GM18951 (cell line): ENCODE measurements around the gene TRIM38.
A peak's percentile ranks its signal among the peaks of the same experiment; 100 is the strongest.
"Not testable (repeated sequence)": the region's sequence is repeated elsewhere in the genome, so short reads cannot be mapped to it uniquely, and the experiment has no call there.

Experiments used
- POLR2A ChIP-seq: IDR thresholded peaks from 4 replicates; pipeline ENCODE4 v1.6.1; 2011; ENCODE audit warnings: mild to moderate bottlenecking; ENCODE audit not compliant: insufficient read length, insufficient read depth; ENCODE audit errors: extremely low read depth
- in situ Hi-C: fragments of 300-500 bp; cut with MboI; formaldehyde crosslinking; loops from one replicate; pipeline ENCODE4 v1.12.0; 2022; ENCODE audit warnings: low sequenced_read_pairs, mixed read lengths, inconsistent platforms; ENCODE audit not compliant: unreplicated experiment

The TRIM38 gene

GRCh38 chr6:26008470-26008869 lies 45.9 kb downstream of the TRIM38 start:
- in situ Hi-C loops = no loop called here
- no peak for TF ChIP-seq POLR2A

GRCh38 chr6:26009817-26010216 lies 47.2 kb downstream of the TRIM38 start:
- in situ Hi-C loops = no loop called here
- no peak for TF ChIP-seq POLR2A

GRCh38 chr6:26012061-26012460 lies 49.5 kb downstream of the TRIM38 start:
- in situ Hi-C loops = no loop called here

GRCh38 chr6:26014386-26014785 lies 51.8 kb downstream of the TRIM38 start:
- in situ Hi-C loops = not testable (repeated sequence)

More at GRCh38 chr6:26012061-26012460, 49.5 kb downstream of the TRIM38 start:
- TF ChIP-seq POLR2A = no peak

- in situ Hi-C loops = no loop called here
- TF ChIP-seq POLR2A = no peak
Observed at GRCh38 chr6:26016245-26016962, 53.8 kb downstream of the TRIM38 start.

GRCh38 chr6:26016963-26017631 lies 54.5 kb downstream of the TRIM38 start:
- in situ Hi-C loops = no loop called here
- TF ChIP-seq POLR2A = no peak

- in situ Hi-C loops = no loop called here
Observed at GRCh38 chr6:26017632-26017966, 55.0 kb downstream of the TRIM38 start.

GRCh38 chr6:26019261-26019830 lies 56.7 kb downstream of the TRIM38 start:
- TF ChIP-seq POLR2A = no peak
- in situ Hi-C loops = no loop called here

More at GRCh38 chr6:26017632-26017966, 55.0 kb downstream of the TRIM38 start:
- no peak for TF ChIP-seq POLR2A

- no peak for TF ChIP-seq POLR2A
- in situ Hi-C loops = loop anchor here (10.0 kb wide), 1 partner anchor 1795 kb away; a partner anchor contains a TSS
Observed at GRCh38 chr6:26019967-26020328, 57.3 kb downstream of the TRIM38 start.

- TF ChIP-seq POLR2A = peak; percentile 100
- in situ Hi-C loops = loop anchor here (10.0 kb wide), 1 partner anchor 1794 kb away; a partner anchor contains a TSS
Observed at GRCh38 chr6:26020329-26021000, 57.9 kb downstream of the TRIM38 start.

GRCh38 chr6:26021001-26021349 lies 58.4 kb downstream of the TRIM38 start:
- no peak for TF ChIP-seq POLR2A
- in situ Hi-C loops = loop anchor here (10.0 kb wide), 1 partner anchor 1794 kb away; a partner anchor contains a TSS

- in situ Hi-C loops = loop anchor here (10.0 kb wide), 1 partner anchor 1793 kb away; a partner anchor contains a TSS
Observed at GRCh38 chr6:26021350-26022131, 58.9 kb downstream of the TRIM38 start.

GRCh38 chr6:26022132-26022472 lies 59.5 kb downstream of the TRIM38 start:
- in situ Hi-C loops = loop anchor here (10.0 kb wide), 1 partner anchor 1793 kb away; a partner anchor contains a TSS
- no peak for TF ChIP-seq POLR2A

More at GRCh38 chr6:26021350-26022131, 58.9 kb downstream of the TRIM38 start:
- TF ChIP-seq POLR2A = peak; percentile 99
